Activated CD4-positive, alpha-beta T cell treated with anti-CD3 and anti-CD28 coated beads for 4 hours (primary cell): ENCODE results near the gene APLF.
"Not testable (repeated sequence)": the region's sequence is repeated elsewhere in the genome, so short reads cannot be mapped to it uniquely, and the experiment has no call there.

Source experiments
- DNase-seq, 2 donors: peaks; one replicate each; pipeline ENCODE4 v3.0.0-alpha.2; 2020

The APLF gene

GRCh38 chr2:68537809-68538208, 70.4 kb downstream of the APLF start:
- DNase-seq = no peak

DNA sequence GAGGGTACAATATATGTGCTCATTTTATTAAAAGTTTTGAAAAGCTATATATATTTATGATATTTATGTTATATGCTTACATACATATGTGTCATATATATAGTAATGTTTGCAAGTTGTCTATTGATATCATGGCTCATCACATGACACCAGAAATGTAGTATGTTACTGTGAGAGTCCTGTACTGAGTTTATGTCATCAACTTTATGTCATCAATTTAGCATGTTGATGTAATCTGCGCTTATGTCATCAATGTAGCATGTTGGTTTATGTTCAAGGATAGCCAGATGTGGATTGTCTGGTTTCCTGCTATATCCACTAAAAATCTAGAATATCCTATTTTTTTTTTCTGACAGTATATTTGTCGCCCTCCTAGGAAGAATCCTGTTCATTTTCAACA, 77.4 kb downstream of the APLF start:
- no peak for DNase-seq

- no peak for DNase-seq
Observed at GRCh38 chr2:68548396-68548795, 81.0 kb downstream of the APLF start.

GRCh38 chr2:68553098-68553497, 85.7 kb downstream of the APLF start:
- no peak for DNase-seq

DNA sequence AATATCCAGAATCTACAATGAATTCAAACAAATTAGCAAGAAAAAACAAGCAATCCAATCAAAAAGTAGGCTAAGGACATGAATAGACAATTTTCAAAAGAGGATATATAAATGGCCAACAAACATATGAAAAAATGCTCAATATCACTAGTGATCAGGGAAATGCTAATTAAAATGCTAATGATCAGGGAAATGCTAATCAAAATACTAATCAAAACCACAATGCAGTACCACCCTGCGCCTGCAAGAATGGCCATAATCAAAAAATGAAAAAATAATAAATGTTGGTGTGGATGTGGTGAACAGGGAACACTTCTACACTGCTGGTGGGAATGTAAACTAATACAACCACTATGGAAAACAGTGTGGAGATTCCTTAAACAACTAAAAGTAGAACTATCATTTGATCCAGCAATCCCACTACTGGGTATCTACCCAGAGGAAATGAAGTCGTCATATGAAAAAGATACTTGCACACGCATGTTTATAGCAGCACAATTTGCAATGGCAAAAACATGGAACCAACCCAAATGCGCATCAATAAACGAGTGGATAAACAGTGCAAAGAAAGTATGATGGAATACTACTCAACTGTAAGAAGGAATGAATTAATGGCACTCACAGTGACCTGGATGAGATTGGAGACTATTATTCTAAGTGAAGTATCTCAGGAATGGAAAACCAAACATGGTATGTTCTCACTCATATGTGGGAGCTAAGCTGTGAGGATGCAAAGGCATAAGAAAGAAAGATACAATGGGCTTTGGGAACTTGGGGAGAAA, 88.2 kb downstream of the APLF start:
- DNase-seq = not testable (repeated sequence)

GRCh38 chr2:68556381-68556780, 89.0 kb downstream of the APLF start:
- DNase-seq = no peak

DNA sequence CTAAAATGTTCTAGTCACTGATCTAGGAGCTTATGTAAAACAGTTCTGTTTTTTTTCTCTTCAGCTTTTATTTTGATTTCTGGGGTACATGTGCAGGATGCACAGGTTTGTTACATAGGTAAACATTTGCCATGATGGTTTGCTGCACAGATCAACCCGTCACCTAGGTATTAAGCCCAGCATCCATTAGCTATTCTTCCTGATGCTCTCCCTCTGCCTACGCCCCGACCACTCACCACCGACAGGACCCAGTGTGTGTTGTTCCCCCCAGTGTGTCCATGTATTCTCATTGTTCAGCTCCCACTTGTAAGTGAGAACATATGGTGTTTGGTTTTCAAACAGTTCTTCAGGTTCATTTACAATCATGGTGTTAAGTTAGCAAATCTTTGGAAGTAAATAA, 91.2 kb downstream of the APLF start:
- DNase-seq = no peak

DNA sequence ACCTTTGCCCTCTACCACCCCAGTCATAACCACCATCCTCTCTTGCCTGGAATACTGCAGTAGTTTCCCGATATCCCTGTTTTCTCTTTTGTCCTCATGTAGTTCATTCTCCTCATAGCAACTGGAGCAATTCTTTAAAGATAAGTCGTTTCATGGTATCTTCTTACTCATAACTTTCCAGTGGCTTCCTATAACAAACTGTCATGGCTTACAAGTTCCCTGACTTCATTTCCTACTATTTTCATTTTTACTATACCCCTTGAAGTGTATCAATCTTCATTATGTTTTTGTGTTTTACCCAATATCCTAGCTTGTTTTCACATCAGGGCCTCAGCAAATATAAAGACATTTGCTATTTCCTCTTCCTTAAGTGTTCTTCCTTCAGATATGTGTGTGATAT, 92.3 kb downstream of the APLF start:
- no peak for DNase-seq

DNA sequence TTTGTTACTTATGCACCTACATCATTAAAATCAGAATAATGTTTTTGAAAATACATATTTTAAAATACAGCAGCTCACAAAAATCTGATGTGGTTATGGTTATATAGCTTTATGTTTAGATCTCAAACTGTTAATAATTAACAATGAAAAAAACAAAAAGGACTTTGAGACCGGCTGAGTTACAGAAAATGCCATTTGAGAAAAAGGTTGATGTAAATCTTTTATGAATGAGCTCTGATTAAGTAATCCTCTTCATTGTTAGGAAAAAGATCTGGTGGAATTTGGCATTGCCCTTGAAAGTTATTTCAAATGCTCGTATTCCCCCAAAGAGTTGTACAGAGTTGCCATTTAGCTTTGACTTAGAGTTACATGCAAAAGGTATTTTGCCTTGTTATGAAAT, 93.2 kb downstream of the APLF start:
- no peak for DNase-seq

DNA sequence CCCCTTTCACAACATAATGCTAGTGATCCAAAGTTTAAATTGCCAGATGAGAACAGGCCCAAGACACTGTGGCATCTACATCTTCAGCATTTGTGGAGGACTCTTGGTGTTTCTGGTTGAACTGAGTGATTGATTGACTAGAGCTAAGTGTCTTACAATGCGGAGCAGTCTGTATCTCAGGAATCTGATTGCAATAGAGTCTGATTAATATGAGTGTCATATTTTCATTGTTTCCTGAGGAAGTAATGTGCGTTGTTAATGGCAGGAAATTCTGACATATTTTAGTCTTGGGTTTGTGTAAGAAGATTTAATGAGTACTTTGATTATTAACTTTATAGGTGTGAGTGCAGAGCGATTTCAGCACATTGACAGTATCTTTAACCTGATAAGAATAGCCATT, 94.0 kb downstream of the APLF start:
- DNase-seq = no peak

- no peak for DNase-seq
Observed at GRCh38 chr2:68562934-68563333, 95.5 kb downstream of the APLF start.

GRCh38 chr2:68564426-68564825, 97.0 kb downstream of the APLF start:
- no peak for DNase-seq

- no peak for DNase-seq
Observed at GRCh38 chr2:68565273-68565672, 97.9 kb downstream of the APLF start.

- no peak for DNase-seq
Observed at GRCh38 chr2:68565858-68566257, 98.5 kb downstream of the APLF start.

DNA sequence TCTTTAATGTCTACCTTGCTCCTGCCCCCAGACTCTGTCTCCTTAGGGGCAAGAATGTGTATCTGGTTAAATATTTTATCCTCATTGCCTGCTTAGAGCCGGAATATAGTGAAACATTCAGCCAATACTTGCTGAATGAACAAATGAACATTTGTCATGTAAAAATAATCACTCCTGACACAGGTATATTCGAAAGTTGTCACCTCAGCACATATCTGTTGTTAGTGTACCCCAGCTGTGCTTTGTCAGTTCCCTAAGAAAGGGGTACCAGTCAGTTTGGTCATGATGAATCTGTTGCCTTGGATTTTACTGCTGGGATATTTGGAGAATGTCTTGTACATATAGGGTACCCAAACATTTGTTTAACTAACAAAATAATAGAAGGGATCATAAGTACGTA, 99.0 kb downstream of the APLF start:
- DNase-seq = no peak

GRCh38 chr2:68568116-68568515, 100.7 kb downstream of the APLF start:
- no peak for DNase-seq

DNA sequence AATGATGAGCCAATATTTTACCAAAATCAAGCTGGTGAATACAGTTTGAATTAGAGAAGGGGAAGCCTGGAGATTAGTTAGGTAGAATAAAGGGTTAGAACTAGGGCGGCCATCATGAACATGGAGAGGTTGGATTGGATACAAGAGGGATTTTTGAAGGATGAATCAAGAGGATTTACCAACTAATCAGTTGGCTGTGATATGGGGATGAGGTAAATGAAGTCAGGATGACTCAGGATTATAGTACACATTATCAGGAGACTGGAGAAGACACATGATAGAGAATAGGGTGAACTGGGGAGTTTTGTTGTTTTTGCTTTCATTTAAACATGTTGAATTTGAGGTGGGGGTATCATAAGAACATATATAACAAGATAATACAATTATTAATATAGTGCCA, 102.2 kb downstream of the APLF start:
- no peak for DNase-seq

DNA sequence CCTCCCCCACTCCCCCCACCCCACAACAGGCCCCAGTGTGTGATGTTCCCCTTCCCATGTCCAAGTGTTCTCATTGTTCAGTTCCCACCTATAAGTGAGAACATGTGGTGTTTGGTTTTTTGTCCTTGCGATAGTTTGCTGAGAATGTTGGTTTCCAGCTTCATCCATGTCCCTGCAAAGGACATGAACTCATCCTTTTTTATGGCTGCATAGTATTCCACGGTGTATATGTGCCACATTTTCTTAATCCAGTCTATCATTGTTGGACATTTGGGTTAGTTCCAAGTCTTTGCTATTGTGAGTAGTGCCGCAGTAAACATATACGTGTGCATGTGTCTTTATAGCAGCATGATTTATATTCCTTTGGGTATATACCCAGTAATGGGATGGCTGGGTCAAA, 103.0 kb downstream of the APLF start:
- DNase-seq = not testable (repeated sequence)

DNA sequence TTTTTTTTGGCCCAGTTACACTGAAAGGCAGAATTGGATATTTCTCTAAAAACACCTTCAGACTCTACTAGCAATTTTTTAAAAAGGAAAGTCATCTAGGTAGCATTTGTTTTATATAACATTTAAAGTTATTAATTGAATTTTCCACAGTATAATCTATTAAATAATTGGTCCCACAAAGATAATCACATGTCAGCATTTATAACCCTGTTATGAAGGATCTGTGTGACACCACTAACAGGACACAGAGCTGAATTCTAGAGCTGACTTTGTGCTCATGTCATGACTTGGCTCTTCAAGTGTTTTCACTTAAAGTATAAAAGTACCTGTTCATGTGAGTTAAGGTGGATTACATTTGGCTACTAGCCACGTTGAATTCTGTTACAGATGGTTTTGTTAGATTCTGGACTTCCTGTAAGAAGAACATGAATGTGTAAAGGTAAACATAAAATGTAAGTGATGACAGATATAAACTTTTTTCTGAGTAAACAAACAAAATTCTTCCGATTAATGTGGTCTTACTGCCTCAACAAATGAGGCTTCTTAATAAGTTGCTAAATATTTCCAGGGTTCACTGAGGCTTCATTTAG, 106.9 kb downstream of the APLF start:
- no peak for DNase-seq

DNA sequence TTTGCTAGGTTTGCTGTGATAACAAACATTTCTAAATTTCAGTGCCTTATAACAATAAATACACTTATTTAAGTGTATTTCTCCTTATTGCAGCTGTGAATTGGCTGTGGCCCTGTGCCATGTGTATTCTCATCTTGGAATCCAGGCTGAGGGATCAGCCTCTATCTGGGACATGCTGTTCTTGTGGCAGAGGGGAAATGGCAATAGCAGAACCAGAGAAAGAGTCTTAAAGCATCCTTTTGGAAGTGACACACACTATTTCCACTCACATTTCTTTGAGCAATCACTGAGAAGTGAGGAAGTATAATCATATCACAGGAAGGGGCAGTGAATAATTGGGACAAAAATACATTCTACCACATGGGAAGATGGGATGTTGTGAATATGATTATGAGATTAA, 109.8 kb downstream of the APLF start:
- no peak for DNase-seq

GRCh38 chr2:68579689-68580088, 112.3 kb downstream of the APLF start:
- no peak for DNase-seq

DNA sequence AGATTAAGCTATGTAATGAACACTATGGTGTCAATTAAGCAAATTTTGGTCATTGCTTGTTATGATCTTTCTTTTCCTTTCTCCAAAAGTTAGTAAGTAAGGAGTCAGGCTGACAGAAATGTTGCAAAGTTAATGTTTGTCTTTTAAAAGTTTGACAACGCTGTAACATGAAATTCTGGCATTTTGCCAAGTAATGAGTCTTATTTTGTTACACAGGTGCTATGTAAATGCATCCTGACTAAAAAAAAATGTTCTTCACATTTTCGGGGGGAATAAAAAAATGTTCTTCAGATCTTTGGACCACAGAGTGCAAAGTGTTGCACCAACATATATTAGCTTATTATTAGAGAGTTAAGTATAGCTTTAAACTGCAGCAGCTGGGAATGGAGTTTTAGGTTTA, 121.2 kb downstream of the APLF start:
- DNase-seq = no peak

DNA sequence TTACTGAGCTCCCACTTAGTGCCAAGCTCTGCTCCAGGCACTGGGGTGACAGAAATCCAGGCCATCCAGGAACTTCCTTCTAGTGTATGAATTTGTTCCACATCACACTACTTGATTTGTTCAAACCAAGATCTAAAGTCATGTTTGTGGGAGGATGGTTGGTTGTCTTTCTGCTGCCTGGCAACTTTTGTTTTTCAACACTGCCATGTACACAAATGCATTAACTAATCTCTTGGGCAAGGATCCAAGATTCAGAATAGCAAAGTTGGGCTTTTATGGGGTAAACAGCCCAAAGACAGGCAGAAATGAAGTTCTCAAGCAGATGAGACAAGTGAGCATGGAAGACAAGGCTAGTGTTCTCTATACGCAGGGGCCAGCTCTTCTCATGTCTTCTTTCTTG, 122.6 kb downstream of the APLF start:
- no peak for DNase-seq

DNA sequence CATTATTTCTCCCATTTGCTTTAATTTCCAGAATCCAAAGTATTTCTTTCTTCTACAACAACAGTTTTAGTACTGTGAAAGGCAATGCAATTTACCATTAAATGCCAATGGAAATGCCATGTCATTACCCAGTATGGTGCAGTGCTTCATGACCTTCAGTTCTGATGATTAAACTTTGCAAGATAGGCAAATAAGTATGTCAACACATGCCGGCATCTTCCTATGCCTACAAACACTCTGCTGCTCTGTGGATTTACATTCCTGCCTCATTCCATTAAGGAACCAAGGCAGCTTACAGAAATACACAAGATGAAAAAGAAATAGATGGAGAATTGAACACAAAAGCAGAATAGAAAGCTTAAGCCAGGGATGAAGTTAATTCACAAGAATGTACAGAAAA, 123.3 kb downstream of the APLF start:
- no peak for DNase-seq

DNA sequence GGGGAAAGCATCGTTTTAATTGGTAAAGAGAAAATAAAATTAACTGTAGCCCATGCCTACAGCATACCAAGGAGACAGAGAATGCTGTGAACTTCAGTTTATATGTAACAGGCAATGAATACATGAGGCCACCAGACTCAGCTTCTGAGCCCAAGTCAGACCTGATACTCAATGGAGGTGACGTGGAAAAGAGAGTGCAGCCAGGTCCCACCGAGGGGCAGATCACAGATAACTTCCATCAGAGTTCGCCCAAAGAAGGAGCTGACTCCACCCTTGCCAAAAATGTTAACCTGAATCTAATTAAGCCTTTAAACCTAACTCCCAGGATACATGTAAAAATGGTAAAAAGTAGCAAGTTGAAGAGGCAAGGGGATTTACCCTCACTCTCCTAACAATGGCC, 123.8 kb downstream of the APLF start:
- no peak for DNase-seq
